Gastroesophageal sphincter (tissue), 4 donors: Measurements from ENCODE around the gene FAM53B. TPM values are rescaled to one million over a fixed set of nuclear protein-coding genes. Genes with fewer than 3 reads are reported as not detected.

Experiments
- ATAC-seq: fragments of 150-250 bp; one replicate; pipeline ENCODE4 v1.9.1; 2016; ENCODE audit warnings: mild to moderate bottlenecking, moderate library complexity
- H3K27ac ChIP-seq, 4 donors: fragments of 200-600 bp; sonication (generic) in 3 of 4; 1 replicate in 3 of 4; 2 replicates in 1 of 4; pipeline ENCODE4 v1.5.1; 2016 to 2019
- H3K27me3 ChIP-seq: fragments of 200-600 bp; sonication (generic); one replicate; pipeline ENCODE4 v1.5.1; 2019
- H3K36me3 ChIP-seq, 2 donors: fragments of 200-600 bp; sonication (generic); one replicate each; pipeline ENCODE4 v1.5.1; 2019; ENCODE audit warnings: control low read depth in 1 of 2
- H3K4me1 ChIP-seq, 3 donors: fragments of 200-600 bp; sonication (generic); 1 replicate in 2 of 3; 2 replicates in 1 of 3; pipeline ENCODE4 v1.5.1; 2016 to 2019; ENCODE audit warnings: control low read depth in 2 of 3
- H3K4me3 ChIP-seq, 2 donors: fragments of 200-600 bp; sonication (generic); one replicate each; pipeline ENCODE4 v1.5.1; 2019; ENCODE audit warnings: mild to moderate bottlenecking in 1 of 2, moderate library complexity in 1 of 2
- H3K9me3 ChIP-seq, 3 donors: fragments of 200-600 bp; sonication (generic); one replicate each; pipeline ENCODE4 v1.5.1; 2017 to 2019; ENCODE audit warnings: control low read depth in 2 of 3
- CTCF ChIP-seq, 4 experiments: fragments of 200-600 bp in 2 of 4; fragments of 450-650 bp in 2 of 4; sonication (generic) in 1 of 4; IDR thresholded peaks; one replicate each; pipeline ENCODE4 v1.5.1; 2017 to 2019; ENCODE audit warnings: antibody characterized with exemption in 4 of 4, mild to moderate bottlenecking in 2 of 4, moderate library complexity in 2 of 4
- EP300 ChIP-seq: sonication (generic); formaldehyde crosslinking; IDR thresholded peaks from one replicate; pipeline ENCODE4 v1.6.1; 2017; ENCODE audit warnings: antibody characterized with exemption, mild to moderate bottlenecking
- POLR2A ChIP-seq, 2 donors: fragments of 450-650 bp; IDR thresholded peaks; one replicate each; pipeline ENCODE4 v1.6.1; 2017; ENCODE audit warnings: antibody characterized with exemption in 2 of 2, mild to moderate bottlenecking in 2 of 2, moderate library complexity in 1 of 2
- POLR2AphosphoS5 ChIP-seq: sonication (generic); formaldehyde crosslinking; IDR thresholded peaks from one replicate; pipeline ENCODE4 v1.6.1; 2017; ENCODE audit warnings: antibody characterized with exemption
- WGBS, 2 donors: methylation state at CpG; one replicate each; pipeline ENCODE4 v1.1.5; 2018; ENCODE audit warnings: low coverage in 1 of 2; 5-methylcytosine and 5-hydroxymethylcytosine counted together
- total RNA-seq, 4 donors: library from RNA; depleted of rRNA; stranded (reverse); fragments of >200 nt; gene quantifications; one replicate each; pipeline ENCODE4 v1.1.0, GENCODE V29; 2016

FAM53B gene
- total RNA-seq, 4 donors from 2014 or later: 24.5 to 33.0 (median 30.2) TPM

GRCh38 chr10:124742413-124743190, 1.6 kb downstream of the FAM53B start:
- H3K27ac ChIP-seq: peak overlapping the region; percentile 74 to 93 (median 91)
- no peaks in the 10 kb centered on the region for H3K27me3 ChIP-seq
- TF ChIP-seq CTCF (IDR thresholded peaks at IDR 0.05) (peak in 2 of 4 experiments; percentile 15 to 17), POLR2AphosphoS5 (no peak)
- H3K4me3 ChIP-seq: peak overlapping the region; percentile 49 to 74
- H3K9me3 ChIP-seq: no peaks in the 10 kb centered on the region
- ATAC-seq: no peak
- peaks cover 0 to 2% of the 10 kb centered on the region in 2 donors for H3K36me3 ChIP-seq
- 19 to 20% methylated on average over 1 to 9 of the region's 42 CpGs for WGBS, 2 donors
- peaks cover 23 to 72% (median 58%) of the 10 kb centered on the region in 3 donors for H3K4me1 ChIP-seq

- Histone ChIP-seq H3K4me1 (peaks cover 29 to 78% (median 65%) of the 10 kb centered on the region in 3 donors), H3K4me3 (peak overlapping the region in 1 of 2 donors; percentile 74), H3K27ac (peak overlapping the region; percentile 74 to 93 (median 91)), H3K27me3 (no peaks in the 10 kb centered on the region), H3K36me3 (no peaks in the 10 kb centered on the region), H3K9me3 (no peaks in the 10 kb centered on the region)
- 37 to 40% methylated on average over 4 to 8 of the region's 9 CpGs for WGBS, 2 donors
- ATAC-seq: no peak
- TF ChIP-seq POLR2AphosphoS5 (no peak), EP300 (no peak), POLR2A (IDR thresholded peaks at IDR 0.05) (no peak), CTCF (IDR thresholded peaks at IDR 0.05) (no peak)
Observed at GRCh38 chr10:124741922-124742412, 2.2 kb downstream of the FAM53B start.

GRCh38 chr10:124741281-124741921, 2.8 kb downstream of the FAM53B start:
- H3K4me3 ChIP-seq: peak overlapping the region in 1 of 2 donors; percentile 74
- H3K27ac ChIP-seq: peak overlapping the region; percentile 74 to 93 (median 91)
- peaks cover 31 to 84% (median 70%) of the 10 kb centered on the region in 3 donors for H3K4me1 ChIP-seq
- 27 to 29% methylated on average over 7 to 9 of the region's 13 CpGs for WGBS, 2 donors
- TF ChIP-seq POLR2A (IDR thresholded peaks at IDR 0.05) (no peak), EP300 (no peak), CTCF (IDR thresholded peaks at IDR 0.05) (peak; percentile 81 to 94 (median 91)), POLR2AphosphoS5 (no peak)
- H3K27me3 ChIP-seq: no peaks in the 10 kb centered on the region
- H3K9me3 ChIP-seq: no peaks in the 10 kb centered on the region
- no peaks in the 10 kb centered on the region for H3K36me3 ChIP-seq
- peak; percentile 46 for ATAC-seq

GRCh38 chr10:124740369-124741280, 3.6 kb downstream of the FAM53B start:
- TF ChIP-seq CTCF (IDR thresholded peaks at IDR 0.05): no peak
- peak; percentile 68 for TF ChIP-seq POLR2AphosphoS5
- Histone ChIP-seq H3K4me3 (peak overlapping the region in 1 of 2 donors; percentile 74), H3K27ac (peak overlapping the region; percentile 74 to 93 (median 91)), H3K9me3 (no peaks in the 10 kb centered on the region), H3K36me3 (no peaks in the 10 kb centered on the region), H3K4me1 (peaks cover 35 to 89% (median 77%) of the 10 kb centered on the region in 3 donors), H3K27me3 (no peaks in the 10 kb centered on the region)
- WGBS, 2 donors: 4 to 10% methylated on average over 12 to 18 of the region's 18 CpGs
- peak; percentile 32 for ATAC-seq
